Measurements from ENCODE around the gene GSTO1.

The GSTO1 gene

DNA sequence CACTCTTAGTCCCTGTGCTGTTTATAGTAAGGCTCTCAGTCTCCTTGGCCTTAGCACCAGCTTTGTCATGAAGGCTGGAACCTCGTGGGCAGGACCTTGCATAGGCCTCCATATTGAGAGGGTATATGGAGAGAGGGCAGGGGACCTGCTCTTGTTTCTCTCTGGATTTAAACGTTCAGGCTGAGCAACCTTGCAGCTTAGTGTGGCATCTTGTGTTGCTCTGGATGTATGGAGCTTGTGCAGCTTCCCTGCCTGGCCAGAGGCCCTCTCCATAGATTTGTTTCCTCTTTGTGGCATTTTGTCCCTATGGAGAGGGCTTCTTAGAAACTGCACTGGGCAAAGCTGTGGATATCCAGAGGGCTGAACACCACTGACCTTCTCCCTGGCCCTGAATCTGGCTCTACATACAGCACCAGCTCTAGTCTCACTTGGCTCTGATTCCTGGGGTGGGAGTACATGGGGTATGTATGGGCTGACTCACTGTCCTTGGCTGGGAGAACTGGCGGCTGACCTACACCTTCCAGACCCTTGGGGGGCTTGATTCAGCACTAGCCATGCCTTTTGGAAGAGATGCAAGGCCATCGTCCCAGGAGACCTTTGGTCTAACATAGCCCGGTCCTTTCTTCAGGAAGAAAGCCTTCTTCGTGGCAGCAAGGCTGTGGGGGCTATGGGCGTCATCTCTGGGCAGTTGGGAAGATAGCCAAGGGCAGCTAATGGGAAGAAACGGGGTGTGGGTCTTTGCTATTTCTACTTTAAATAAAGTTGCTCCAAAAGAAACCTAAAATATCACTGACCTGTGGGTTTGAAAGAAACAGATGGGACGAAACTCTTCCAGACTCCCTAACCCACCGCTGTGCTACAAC is 53.1 kb downstream of the GSTO1 start:
- no peak for DNase-seq

DNA sequence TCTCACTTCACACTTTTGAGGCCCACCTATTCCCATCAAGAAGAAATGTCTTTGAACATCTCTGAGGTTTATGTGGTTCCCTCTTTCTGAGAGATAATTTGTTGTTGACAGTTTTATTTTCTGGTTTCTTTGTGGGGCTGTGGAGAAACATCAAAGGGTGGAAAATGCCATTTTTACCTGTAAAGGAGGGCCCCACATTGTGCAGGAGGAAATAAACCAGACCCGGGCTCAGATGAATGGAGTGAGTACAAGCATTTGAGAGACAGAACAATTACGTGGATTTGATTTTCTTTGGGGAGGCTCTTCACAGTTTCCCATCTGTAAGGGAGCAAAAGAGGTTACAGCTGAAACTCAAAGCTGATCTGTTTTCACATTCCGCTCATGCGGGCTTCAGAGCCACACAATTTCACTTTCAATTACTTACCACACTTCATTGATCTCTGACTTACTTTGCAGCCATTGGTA is 53.8 kb downstream of the GSTO1 start:
- no peak for DNase-seq

DNA sequence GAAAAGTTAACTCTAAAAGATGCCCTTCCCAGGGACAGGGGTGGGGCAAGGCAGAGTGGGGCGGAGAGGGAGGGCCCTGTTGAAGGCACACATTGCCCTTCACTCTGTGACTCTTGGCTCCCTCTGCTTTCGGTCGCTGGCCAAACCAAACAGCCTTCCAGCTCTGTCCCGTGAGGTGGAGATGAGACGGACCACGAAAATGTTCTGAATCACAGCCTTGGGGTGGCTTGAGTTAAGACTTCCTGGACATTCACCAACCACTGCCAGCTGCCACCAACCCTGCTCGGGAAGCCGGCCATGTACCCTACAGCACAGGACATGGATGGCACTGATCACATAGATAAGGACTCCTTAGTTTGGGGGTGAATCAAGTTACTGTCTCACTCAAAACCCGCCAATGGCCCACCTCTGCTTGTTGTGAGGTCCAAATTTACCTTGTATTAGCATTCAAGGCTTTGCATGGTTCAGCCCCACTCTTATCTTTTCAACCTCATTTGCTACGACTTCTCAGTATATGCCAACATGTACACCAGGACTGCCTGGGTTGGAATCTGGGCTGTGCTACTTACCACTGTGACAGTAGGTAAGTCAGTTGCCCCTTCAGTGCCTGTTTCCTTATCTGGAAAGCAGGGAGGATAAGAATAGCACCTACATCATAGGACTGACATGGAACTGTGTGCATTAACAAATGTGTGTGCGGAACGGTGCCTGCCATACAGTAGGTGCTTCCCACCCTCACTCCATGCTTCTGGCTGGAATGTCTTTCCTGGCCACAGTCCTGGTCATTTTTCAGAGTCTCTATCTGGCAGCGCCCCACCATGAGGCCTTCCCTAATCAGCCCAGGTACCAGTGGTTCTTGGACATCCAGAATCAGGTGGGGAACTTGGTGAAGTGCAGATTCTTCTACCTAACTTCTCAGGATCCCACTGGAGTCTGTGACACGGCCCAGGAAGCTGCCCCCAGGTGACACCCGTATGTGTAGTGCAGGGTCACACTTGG is 55.6 kb downstream of the GSTO1 start:
- DNase-seq, result no peak

DNA sequence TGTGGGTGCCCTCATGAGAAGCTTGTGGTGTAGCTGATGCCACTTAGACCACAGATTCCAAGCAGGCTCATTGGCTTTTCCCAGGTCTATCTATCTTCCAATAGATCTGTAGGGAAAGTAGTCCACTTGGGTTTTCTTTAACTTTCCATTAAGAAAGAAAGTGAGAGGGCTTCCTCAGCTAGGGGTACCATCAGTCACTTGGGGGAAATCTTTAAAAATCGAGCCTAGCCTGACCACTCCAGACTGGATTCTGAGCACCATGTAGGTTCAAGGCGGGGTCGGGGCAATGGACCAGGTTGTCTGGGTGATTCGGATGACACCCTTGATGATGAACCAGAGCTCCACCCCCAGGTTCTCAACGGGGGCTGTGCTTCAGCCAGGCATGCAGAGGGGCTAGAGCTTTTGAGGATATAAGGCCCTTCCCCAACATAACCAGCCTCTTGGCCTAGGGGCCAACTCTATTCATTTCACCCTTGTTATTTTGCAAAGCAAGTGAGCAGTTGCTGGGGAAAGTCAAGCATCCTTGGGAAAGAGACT is 56.6 kb downstream of the GSTO1 start:
- DNase-seq, result no peak

DNA sequence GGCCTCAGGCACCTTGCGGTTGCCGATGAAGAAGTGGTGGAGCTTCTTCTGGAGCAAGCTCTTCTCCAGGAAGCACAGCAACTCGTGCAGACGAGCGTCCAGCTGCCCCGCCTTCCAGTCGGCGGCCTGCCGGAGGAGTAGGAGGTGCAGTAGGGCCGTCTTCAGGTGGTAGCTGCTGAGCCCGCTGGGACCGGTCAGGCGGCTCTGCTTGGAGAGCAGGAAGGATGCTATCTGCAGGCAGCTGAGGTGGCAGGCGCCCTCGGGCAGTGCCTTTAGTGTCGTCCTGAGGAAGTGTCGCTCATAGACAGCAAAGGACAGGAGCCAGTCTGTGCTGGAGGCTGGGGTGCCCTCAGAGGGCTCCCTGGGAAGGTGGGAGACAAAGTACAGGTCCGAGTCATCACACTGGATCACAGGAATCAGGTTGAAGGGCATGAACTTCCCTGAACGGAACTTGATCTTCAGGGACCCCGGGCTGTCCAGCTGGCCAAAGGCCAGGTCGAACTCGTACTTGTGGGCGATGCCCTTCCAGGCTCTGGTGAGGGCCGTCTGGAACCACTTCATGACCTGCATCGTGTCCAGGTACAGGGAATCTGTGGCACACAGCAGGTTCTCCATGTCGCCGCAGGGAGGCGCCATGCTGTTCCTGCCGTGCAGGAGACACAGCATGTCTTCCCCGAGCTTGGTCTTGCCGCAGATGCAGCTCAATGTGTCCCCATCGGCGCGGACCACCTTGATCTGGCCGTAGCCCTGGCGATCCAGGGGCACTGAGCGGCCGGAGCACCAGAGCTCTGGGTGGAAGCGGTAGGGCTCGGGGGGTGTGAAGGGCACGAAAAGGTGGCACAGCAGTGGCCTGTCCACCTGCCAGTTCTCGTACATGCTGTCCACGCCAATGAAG is 60.1 kb downstream of the GSTO1 start:
- no peak for DNase-seq

DNA sequence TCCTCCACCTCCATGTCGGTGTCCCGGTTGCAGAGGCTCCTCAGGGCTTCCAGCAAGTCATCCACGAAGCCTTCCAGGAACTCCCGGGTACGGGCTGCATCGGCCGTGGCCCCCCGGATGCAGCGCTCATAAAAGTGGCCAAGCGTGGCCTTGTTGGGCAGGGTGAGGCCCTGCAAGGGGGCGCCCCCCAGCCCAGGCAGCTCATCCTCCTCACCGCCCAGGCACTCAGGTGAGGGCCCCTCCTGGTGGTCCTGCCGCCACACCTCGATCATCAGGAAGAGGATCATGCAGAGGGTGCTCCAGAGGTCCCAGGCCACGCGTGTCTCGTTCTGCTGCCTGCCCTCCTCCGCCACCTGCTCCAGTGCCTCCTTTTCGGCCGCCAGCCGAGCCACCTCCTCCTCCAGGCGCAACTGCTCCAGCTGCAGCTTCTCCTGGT is 60.8 kb downstream of the GSTO1 start:
- DNase-seq, result no peak

DNA sequence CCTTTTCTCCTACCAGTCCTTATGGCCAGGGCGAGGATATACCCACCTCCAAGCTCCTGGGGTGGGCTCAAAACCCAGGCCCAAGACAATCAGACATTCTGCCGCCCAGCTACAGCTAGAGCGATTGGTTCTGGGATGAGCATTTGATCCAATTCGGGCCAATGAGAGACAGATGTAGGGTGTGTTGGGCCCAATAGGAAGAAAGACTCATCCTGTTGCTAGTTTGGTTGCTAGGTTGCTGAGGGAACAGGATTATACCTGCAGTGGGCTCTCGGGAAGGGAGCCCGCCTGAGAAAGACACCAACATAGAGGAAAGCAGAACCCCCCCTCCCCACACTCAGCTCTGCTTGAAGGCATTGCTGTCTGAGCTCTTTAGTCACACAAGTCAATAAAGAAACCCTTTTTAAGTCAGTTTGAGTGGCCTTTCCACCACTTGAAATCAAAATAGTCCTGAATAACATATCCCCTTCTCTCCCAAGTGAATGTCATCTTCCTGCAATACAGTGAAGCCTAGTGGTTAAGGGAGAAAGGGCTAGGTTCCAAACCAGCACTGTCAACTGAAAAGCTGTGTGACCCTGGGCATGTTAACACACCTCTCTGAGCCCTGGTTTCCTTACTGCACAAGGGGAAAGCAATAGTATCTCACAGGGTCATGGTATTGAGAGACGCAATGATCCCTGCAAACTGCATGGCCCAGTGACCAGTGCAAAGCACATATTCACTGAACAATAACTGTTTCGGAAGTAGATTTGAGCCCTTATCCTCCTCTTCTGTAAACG is 61.8 kb downstream of the GSTO1 start:
- DNase-seq, result peak; percentile 10
